GM10248 (cell line): ENCODE results near the gene BROX.
A peak's percentile ranks its signal among the peaks of the same experiment; 100 is the strongest.

ENCODE experiments used
- CTCF ChIA-PET: fragments of 300-600 bp; sonication (Branson Sonifier 250); formaldehyde crosslinking; extraction: SDS; loops from one replicate; lab custom pipeline; 2021; ENCODE audit warnings: antibody characterized with exemption; lab: Yijun Ruan, JAX
- POLR2A ChIA-PET: fragments of 350-650 bp; sonication (Branson Sonifier 250); formaldehyde crosslinking; extraction: SDS; loops from one replicate; lab custom pipeline; 2020; ENCODE audit warnings: antibody characterized with exemption; lab: Yijun Ruan, JAX
- DNase-seq: peaks from one replicate; pipeline ENCODE4 v3.0.0; 2012; ENCODE audit errors: extremely low spot score
- TF ChIP-seq, protein P1 (sequence below): IDR thresholded peaks from 2 replicates; pipeline ENCODE4 v1.5.1; 2012; ENCODE audit warnings: mild to moderate bottlenecking, low read depth; ENCODE audit errors: extremely low read depth, missing control alignments, control extremely low read depth

The BROX gene

DNA sequence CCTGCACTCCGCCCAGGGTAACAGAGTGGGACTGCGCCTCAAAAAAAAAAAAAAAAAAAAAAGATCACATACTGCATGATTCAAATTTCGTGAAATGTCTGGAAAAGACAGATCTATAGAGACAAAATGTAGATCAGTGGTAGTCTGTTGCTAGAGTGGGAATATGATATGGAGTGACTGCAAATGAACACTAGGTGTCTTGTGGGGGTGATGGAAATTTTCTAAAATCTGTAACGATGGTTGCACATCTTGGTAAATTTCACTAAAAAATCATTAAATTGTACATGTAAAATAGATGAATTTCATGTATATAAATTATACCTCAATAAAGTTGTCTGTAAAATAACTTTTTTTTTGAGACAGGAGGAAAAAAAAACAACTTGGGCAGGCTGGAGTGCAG is 5.5 kb upstream of the BROX start:
- TF ChIP-seq, protein P1, sequence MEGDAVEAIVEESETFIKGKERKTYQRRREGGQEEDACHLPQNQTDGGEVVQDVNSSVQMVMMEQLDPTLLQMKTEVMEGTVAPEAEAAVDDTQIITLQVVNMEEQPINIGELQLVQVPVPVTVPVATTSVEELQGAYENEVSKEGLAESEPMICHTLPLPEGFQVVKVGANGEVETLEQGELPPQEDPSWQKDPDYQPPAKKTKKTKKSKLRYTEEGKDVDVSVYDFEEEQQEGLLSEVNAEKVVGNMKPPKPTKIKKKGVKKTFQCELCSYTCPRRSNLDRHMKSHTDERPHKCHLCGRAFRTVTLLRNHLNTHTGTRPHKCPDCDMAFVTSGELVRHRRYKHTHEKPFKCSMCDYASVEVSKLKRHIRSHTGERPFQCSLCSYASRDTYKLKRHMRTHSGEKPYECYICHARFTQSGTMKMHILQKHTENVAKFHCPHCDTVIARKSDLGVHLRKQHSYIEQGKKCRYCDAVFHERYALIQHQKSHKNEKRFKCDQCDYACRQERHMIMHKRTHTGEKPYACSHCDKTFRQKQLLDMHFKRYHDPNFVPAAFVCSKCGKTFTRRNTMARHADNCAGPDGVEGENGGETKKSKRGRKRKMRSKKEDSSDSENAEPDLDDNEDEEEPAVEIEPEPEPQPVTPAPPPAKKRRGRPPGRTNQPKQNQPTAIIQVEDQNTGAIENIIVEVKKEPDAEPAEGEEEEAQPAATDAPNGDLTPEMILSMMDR, result no peak
- POLR2A ChIA-PET, result no interaction called here
- CTCF ChIA-PET, result no interaction called here
- DNase-seq, result no peak

DNA sequence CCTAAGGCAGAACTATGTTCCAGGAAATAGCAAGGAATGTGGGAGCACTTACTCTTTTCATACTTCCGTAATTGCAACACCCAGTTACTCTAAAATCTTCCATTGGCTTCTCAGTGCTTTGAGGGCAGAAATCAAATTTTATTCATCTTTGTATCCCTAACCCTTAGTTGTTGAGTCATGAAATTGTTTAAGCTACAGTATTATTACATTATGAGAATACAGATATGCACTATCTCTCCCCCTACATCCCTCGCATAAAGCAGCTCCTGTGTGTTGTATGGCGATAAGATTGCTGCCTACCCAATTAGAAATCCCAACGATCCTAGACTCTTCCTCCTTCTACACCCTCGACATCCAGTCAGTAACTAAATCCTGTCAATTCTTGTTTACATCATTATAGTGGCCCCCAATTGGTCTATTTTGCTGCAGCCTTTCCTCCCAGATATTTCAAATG is 2.6 kb upstream of the BROX start:
- TF ChIP-seq, protein P1, result no peak
- ChIA-PET POLR2A (no interaction called here), CTCF (no interaction called here)
- no peak for DNase-seq

DNA sequence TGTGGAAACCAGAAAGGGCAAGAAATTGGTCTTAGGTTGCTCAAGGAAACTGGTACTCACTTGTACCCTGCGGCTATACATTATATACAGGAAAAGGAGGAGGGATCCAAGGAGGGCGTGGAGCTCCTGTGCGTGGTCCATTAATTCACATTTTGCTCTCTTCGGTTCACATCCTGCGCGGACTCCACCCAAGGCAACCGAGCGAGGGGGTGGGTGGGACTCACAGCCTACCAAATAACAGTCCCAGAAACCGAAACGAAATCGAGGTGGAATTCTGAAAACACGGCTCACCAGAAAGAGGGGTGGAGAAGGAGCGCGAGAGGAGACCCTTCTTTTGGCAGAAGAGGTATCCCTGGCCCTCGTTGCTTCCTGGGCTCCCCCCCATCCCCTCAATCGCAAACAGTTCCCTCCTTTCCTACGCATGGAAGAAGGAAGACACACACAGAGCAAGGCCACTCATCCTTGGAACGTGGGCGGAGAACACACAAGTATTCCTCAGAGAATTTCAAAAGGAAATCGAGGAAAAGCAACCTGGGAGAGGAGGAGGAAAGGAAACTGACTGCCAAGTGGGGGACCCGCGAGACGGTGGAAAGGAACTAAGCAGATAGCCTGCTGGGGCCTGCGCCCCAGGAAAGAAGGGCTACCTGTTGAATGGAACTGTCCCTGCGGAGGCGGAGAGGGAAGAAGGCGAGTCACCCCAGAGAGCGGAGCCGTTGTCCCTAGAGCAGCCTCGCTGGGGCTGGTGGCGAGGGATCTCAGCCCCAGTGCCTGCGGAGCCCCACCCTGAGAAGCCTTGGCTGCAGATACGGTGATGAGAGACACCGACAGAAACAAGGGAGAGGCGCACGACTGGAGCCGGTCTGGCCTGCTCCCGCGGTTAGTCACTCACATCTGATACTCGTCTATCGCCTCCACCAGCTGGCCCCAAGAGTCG is 778 bp upstream of the BROX start:
- ChIA-PET POLR2A (no interaction called here), CTCF (interaction anchor here (1.5 to 1.6 kb wide), 3 partner anchors 9 to 77 kb away, joined by 3 to 5 read pairs (median 4); no protein-coding TSS in a partner anchor)
- TF ChIP-seq, protein P1, result no peak

DNA sequence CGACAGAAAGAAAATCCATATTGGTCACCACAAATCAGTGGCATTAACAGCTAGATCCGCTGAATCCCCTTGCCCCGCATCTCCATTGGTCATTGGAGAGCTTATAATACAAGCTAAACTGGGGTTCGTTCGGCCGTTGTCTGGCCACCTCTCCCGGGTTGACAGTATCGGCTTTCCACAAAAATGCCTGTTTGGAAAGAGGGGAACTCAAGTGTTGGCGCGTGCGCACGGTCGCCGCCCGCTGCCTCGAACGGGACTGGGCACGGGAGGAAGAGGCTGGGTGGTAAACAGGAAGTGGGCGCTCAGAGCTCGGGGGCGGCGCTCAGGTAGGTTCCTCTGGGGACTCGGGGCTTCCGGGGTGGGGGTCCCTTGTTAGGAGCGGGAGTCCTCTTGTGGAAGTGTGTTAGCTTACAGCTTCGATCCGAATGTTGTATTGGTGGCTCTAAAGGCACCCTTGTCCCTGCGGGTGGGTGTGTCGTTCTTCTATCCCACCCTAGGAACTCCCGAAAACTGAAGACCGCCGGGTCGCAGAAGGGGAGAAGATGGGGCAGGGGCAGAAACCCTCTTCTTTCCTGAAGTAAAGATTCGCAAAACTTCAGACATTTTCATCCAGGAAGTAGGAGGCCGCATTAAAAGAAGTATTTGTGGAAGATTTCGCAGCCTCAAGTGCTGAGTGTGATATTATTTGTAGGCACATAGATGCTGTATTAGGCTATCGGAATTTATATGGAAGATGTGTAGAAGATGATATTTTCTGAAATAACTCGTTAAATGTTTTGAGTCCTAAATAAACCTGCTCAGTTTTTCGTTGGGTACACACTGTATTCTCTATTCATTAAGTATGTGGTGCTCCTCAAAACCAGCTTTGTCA is 962 bp downstream of the BROX start:
- ChIA-PET CTCF (interaction anchor here (1.5 to 1.7 kb wide), 4 partner anchors 8 to 249 kb away, joined by 3 to 6 read pairs (median 4); no protein-coding TSS in a partner anchor), POLR2A (interaction anchor here (0.6 to 1.1 kb wide), 2 partner anchors 69 to 948 kb away, joined by 3 to 4 read pairs; no protein-coding TSS in a partner anchor)
- TF ChIP-seq, protein P1, result no peak
- DNase-seq, result peak; percentile 87

More for the DNA sequence above, 778 bp upstream of the BROX start:
- peak; percentile 61 for DNase-seq

DNA sequence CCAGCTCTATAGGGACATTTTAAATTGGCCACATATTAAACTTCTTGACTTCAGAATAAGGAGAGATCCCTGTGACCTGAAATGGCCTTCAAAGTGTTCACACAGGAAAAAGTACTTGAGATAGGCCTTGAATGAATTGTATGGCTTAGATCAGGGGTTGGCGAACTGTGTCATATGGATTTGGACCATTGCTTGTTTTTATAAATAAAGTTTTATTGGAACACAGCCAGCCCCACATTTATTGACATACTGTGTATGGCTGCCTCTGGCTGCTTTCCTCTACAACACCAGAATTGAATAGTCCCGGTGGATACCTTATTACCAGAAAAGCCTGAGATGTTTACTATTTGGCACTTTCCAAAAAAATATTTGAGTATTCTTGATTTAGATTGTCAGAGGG is 4.0 kb downstream of the BROX start:
- ChIA-PET POLR2A (no interaction called here), CTCF (interaction anchor here (1.2 to 1.8 kb wide), 2 partner anchors 9 to 12 kb away, joined by 3 to 8 read pairs; no protein-coding TSS in a partner anchor)
- DNase-seq, result no peak
- TF ChIP-seq, protein P1, result no peak

DNA sequence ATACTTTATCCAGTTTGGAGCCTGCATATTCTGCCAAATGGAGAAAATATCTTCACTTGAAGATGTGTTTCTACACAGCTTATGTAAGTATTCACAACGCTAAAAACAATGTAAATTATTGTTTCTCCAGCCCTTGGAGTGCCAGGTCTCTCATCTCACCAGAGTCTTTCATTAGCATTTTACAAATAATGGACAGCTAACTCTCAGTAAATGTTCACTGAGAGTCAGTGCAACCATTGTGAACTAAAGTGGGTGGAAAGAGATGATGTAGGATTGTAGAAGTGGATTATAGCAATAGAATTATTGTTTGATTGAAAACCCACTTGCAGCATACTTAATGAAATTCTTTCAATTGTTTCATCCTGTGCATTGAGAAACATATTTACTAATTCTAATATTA is 16.4 kb downstream of the BROX start:
- no peak for DNase-seq
- CTCF ChIA-PET, result interaction anchor here (0.8 to 1.5 kb wide), 5 partner anchors 8 to 362 kb away, joined by 3 to 8 read pairs (median 3); no protein-coding TSS in a partner anchor
- POLR2A ChIA-PET, result no interaction called here
- TF ChIP-seq, protein P1, result no peak
